Dedifferentiated amniotic fluid mesenchymal stem cell (primary cell): Measurements from ENCODE around the gene SLC30A2.
"Not testable (repeated sequence)": the region's sequence is repeated elsewhere in the genome, so short reads cannot be mapped to it uniquely, and the experiment has no call there.

Experiments used
- DNase-seq: peaks from one replicate; pipeline ENCODE4 v3.0.0-alpha.2; 2016; ENCODE audit errors: extremely low spot score

Gene SLC30A2, protein sequence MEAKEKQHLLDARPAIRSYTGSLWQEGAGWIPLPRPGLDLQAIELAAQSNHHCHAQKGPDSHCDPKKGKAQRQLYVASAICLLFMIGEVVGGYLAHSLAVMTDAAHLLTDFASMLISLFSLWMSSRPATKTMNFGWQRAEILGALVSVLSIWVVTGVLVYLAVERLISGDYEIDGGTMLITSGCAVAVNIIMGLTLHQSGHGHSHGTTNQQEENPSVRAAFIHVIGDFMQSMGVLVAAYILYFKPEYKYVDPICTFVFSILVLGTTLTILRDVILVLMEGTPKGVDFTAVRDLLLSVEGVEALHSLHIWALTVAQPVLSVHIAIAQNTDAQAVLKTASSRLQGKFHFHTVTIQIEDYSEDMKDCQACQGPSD

GRCh38 chr1:26045722-26046245 is at the start of gene SLC30A2:
Gene SLC30A2 (minus strand): TSS chr1:26046118. CDS start chr1:26045896, 222 bp downstream.
- no peak for DNase-seq

DNA sequence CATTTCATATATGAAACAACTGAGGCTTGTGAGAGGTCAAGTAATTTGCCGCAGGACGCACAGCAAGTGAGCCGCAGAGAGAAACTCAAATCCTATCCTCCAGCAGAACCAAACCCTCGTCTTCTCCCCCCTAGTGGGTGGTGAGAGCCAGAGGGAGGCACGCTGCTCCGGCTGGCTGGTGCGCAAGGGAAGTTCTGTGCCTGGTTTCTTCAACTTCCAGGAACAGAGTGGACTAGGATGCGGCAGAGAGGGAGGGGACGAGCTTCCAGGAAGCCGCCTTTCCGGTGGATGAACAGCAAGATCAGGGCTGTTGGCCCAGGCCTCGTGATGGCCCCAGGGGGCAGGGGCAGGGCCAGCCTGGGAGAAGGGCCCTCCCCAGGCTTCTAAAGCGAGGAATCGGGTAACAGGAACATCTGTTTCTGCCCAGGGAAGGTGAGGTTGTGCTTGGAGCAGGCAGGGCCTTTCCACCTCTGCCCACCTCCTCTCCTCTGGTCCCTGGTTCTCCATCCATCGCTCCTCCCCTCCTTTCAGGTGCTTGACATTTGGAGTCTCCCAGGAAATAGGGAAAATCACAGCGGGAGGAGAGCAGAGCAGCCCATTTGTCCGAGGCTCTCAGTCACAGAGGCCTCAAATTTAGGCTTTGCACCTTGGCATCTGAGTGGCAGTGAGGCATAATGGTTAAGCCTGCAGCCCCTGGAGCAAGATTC is 48.9 kb upstream of the SLC30A2 start:
- no peak for DNase-seq

- DNase-seq: no peak
Observed at GRCh38 chr1:26094076-26094669, 48.3 kb upstream of the SLC30A2 start.

DNA sequence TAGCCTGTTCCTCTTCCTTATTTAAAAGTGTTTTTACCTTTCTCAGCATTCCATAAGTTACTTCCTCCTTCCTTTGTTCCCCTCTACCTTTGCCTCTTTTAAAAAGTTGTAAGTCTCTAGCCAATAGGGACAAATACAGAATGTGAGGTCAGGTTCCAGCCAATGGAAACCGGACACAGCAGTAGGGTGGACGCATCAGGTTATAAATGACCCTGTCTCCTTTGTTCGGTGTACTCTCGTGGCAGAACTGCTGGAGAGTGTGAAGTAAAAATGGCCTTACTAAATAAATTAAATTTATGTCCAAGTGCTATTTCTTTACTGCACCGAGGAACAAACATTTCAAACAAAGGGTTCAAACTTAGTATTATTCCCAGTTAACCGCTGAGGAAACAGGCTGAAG is 47.7 kb upstream of the SLC30A2 start:
- not testable (repeated sequence) for DNase-seq

- no peak for DNase-seq
Observed at GRCh38 chr1:26092422-26092821, 46.5 kb upstream of the SLC30A2 start.

DNA sequence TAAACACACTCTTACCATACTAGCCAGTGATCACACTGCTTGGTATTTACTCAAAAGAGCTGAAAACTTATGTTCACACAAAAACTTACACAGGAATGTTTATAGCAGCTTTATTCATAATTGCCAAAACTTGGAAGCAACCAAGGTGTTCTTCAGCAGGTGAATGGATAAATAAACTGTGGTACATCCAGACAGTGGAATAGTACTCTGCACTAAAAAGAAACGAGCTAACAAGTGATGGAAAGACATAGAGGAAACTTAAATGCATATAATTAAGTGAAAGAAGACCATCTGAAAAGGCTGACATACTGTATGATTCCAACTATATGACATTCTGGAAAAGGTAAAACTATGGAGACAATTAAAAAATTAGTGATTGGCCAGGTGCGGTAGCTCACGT is 45.0 kb upstream of the SLC30A2 start:
- DNase-seq: no peak

- no peak for DNase-seq
Observed at GRCh38 chr1:26089125-26089524, 43.2 kb upstream of the SLC30A2 start.

DNA sequence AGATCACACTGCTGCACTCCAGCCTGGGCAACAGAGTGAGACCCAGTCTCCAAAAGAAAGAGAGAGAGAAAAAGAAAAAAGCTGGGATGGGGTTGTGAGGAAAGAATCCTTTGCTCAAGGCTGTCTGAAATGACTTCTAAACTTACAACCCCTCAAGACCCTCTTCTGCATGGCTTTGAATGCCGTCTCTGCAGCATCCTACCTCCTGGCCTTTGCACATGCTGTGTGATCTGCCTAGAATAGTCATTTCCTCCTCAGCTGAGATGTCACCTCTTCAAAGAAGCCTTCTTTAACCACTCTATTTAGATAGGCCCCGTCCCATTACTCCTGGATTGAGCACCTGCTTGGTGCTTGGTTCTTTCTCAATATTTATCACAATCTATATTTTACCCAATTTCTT is 38.9 kb upstream of the SLC30A2 start:
- no peak for DNase-seq

DNA sequence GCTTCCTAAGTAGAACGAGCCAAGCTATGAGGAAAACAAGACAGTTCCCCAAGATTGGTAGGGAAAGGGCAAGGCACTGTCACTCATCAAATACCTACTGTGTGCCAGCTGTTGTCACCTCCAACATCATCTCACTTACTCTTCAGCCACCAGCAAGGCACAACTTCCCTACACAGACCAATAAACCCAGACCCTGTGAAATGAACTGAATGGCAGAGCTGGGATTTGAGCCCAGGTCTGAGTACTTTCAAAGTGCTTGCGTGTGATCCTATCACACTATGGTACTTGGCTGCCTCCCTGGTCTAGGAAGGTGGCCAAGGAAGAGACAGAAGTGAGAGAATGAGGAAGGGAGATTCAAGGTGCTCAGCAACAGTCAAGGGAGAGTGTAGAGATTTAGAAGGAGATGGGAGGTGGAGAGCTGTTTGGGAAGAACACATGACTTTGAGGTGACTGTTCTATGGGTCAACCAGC is 38.2 kb upstream of the SLC30A2 start:
- DNase-seq: no peak

- no peak for DNase-seq
Observed at GRCh38 chr1:26083208-26083607, 37.3 kb upstream of the SLC30A2 start.

DNA sequence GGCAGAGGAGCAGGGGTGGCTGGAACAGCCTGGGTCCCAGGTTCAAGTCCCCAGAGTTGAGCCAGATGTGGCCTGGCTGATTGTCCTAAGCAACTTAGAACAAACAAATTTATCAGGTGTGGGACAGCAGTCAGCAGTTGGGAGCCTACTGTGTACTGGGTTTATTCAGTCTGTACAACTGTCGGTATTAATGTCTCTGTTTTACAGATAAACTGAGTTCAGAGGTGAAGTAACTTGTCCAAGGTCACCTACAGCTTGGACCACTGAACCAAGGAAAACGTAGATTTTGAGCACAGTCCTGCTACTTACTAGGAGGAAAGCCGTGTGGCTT is 36.1 kb upstream of the SLC30A2 start:
- no peak for DNase-seq

- DNase-seq: no peak
Observed at GRCh38 chr1:26081267-26082019, 35.5 kb upstream of the SLC30A2 start.

- no peak for DNase-seq
Observed at GRCh38 chr1:26079960-26080814, 34.3 kb upstream of the SLC30A2 start.

- no peak for DNase-seq
Observed at GRCh38 chr1:26079178-26079563, 33.3 kb upstream of the SLC30A2 start.

- DNase-seq: no peak
Observed at GRCh38 chr1:26078286-26079177, 32.6 kb upstream of the SLC30A2 start.

DNA sequence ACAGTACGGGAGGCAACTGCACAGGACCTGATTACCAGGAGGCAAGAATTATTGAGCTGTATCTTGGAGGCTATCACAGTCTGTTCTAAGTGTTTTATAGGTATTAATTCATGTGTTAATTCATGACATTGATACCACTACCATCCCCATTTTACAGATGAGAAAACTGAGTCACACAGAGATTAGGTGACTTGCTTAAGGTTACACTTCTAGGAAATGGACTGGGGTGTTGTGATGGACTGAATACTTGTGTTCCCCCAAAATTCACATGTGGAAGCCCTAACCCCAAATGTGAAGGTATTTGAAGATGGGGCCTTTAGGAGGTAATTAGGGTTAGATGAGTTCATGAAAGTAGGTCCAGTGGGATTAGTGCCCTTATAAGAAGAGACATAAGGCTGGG is 31.6 kb upstream of the SLC30A2 start:
- DNase-seq: no peak

GRCh38 chr1:26075421-26076144 is 29.7 kb upstream of the SLC30A2 start:
- DNase-seq: no peak

GRCh38 chr1:26072305-26072704 is 26.4 kb upstream of the SLC30A2 start:
- no peak for DNase-seq

GRCh38 chr1:26070963-26071342 is 25.0 kb upstream of the SLC30A2 start:
- no peak for DNase-seq
